GM10248 (cell line): ENCODE results near the gene UTRN.

Source experiments
- CTCF ChIA-PET: fragments of 300-600 bp; sonication (Branson Sonifier 250); formaldehyde crosslinking; extraction: SDS; loops from one replicate; lab custom pipeline; 2021; ENCODE audit warnings: antibody characterized with exemption; lab: Yijun Ruan, JAX
- POLR2A ChIA-PET: fragments of 350-650 bp; sonication (Branson Sonifier 250); formaldehyde crosslinking; extraction: SDS; loops from one replicate; lab custom pipeline; 2020; ENCODE audit warnings: antibody characterized with exemption; lab: Yijun Ruan, JAX
- DNase-seq: peaks from one replicate; pipeline ENCODE4 v3.0.0; 2012; ENCODE audit errors: extremely low spot score
- TF ChIP-seq, protein P1 (sequence below): IDR thresholded peaks from 2 replicates; pipeline ENCODE4 v1.5.1; 2012; ENCODE audit warnings: mild to moderate bottlenecking, low read depth; ENCODE audit errors: extremely low read depth, missing control alignments, control extremely low read depth

UTRN gene

DNA sequence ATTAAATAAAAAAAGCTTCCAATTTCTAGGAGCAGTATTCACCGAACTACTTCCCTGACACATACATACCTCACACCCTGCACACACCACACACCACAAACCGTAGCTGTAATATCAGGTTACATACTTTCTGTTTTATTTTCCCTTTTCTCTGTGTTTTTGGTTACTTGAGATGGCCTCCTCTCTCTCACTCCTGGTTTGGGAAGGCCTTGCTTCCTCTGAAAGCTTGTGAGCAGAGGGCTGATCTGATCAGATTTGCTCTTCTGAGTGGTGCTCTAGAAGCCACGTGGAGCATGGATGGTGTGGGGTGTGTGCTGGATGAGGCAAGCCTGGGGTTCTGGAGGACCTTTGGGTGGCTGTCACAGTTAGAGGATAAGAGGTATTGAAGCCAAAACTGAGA, 20.9 kb downstream of the UTRN start:
- POLR2A ChIA-PET, result no interaction called here
- TF ChIP-seq, protein P1, sequence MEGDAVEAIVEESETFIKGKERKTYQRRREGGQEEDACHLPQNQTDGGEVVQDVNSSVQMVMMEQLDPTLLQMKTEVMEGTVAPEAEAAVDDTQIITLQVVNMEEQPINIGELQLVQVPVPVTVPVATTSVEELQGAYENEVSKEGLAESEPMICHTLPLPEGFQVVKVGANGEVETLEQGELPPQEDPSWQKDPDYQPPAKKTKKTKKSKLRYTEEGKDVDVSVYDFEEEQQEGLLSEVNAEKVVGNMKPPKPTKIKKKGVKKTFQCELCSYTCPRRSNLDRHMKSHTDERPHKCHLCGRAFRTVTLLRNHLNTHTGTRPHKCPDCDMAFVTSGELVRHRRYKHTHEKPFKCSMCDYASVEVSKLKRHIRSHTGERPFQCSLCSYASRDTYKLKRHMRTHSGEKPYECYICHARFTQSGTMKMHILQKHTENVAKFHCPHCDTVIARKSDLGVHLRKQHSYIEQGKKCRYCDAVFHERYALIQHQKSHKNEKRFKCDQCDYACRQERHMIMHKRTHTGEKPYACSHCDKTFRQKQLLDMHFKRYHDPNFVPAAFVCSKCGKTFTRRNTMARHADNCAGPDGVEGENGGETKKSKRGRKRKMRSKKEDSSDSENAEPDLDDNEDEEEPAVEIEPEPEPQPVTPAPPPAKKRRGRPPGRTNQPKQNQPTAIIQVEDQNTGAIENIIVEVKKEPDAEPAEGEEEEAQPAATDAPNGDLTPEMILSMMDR, result no peak
- peak; percentile 34 for DNase-seq

DNA sequence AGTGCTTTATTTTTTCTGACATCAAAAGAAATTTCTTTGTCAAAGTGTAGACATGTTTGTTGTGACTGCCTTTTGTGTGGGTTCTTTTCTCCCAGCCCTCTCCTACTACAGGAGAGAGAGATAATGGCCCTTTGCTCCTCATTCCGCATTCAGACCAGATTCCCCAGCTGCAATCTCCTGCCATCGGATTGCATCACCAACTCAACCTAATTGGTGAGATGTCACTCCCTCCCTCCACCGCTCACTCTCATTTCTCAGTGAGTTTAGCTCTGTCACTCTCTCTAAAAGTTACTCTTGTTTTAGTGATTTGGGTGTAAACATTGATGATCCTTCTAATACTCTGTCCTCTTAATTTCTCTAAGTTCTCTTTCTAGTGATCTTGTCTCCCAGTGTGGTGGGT, 22.7 kb downstream of the UTRN start:
- DNase-seq, result no peak
- CTCF ChIA-PET, result interaction anchor here (1.0 kb wide), 1 partner anchor 54 kb away, joined by 3 read pairs; no protein-coding TSS in a partner anchor
- TF ChIP-seq, protein P1, result no peak
- POLR2A ChIA-PET, result no interaction called here

More for the DNA sequence above, 20.9 kb downstream of the UTRN start:
- CTCF ChIA-PET, result interaction anchor here (1.0 to 2.1 kb wide), 3 partner anchors 12 to 15 kb away, joined by 3 to 8 read pairs (median 4); no protein-coding TSS in a partner anchor

DNA sequence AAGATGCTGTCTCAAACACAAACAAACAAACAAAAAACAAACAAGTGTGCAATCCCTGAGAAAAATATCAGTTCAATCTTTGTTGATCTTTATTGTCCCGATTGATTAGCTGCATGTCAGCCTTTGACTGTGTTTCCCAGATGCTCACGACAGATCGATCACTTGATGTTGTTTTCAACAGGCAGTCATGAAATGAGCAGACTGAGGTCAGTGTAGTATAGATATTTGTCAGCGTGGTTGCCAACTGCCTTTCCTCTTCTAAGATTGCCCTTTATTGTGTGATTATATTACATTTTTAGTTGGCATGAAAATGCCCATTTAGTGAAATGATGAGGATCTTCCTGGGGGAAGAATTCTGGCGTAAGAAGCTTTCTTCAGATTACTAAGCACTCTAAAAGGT, 25.6 kb downstream of the UTRN start:
- POLR2A ChIA-PET, result no interaction called here
- TF ChIP-seq, protein P1, result no peak
- DNase-seq, result no peak
- CTCF ChIA-PET, result no interaction called here

DNA sequence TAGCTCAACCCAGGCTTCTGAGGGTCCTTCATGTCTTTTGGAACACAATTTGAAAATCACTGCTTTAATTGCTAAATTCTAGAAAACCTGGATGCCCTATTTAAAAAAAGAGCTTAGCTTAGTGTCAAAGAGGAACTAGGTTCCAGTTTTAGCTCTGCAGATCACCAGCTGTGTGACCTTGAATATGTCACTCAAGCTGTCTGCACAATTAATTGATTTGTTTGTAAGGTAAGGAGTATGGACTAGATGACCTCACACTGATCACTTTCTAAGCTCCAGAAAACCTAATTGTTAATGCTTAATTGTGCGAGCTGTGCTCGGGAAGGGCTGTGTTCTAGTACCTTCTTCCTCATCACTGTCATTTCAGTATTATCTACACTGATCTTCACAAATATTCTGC, 26.2 kb downstream of the UTRN start:
- POLR2A ChIA-PET, result no interaction called here
- TF ChIP-seq, protein P1, result no peak
- no peak for DNase-seq
- CTCF ChIA-PET, result interaction anchor here (1.5 kb wide), 1 partner anchor 9 kb away, joined by 3 read pairs; no protein-coding TSS in a partner anchor

DNA sequence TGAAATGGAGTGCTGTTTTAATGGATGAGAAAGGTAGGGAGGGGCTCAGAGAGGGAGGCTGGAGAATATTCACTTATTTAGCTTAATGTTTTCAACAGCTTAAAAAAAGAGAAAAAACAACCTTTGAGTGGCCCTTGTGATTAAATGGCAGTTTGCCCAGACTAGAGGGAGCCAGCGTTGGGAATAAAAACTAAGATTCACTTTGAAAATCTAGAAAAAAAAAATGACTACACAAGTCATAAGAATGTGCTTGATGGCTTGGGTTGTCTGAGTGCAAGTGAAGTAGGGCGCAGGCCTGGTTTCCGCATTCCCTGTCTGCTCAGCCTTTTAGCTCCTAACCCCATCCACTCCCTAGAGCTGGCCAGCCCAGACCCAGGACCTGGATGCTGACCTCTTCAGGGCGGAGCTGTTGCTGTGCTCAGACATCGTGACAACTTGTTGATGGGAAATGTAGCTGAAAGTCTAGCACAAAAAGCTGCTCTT, 28.9 kb downstream of the UTRN start:
- POLR2A ChIA-PET, result no interaction called here
- TF ChIP-seq, protein P1, result no peak
- CTCF ChIA-PET, result interaction anchor here (1.3 kb wide), 1 partner anchor 28 kb away, joined by 3 read pairs; no protein-coding TSS in a partner anchor
- no peak for DNase-seq

DNA sequence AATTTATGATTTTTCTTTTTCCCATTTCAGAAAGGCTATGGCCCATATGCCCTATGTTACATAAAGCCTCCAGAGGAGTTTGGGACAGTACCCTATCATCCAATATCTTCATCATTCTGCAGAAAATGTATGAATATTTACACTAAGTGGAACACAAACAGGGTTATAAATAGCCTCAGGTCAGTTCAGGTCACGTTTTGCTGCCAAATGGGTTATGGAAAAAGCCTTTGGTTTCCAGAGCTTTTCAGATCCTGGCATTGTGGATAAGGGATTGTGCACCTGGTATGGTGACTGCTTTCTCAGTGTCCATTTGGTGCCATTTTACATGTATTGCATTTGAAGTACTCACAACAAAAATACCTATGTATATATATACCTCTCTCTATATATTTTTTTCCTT, 29.4 kb downstream of the UTRN start:
- CTCF ChIA-PET, result interaction anchor here (1.3 kb wide), 1 partner anchor 28 kb away, joined by 3 read pairs; no protein-coding TSS in a partner anchor
- TF ChIP-seq, protein P1, result no peak
- POLR2A ChIA-PET, result no interaction called here
- no peak for DNase-seq
